Measurements from ENCODE around the gene ARHGEF16.

- no peak for TF ChIP-seq CTCF (conservative IDR thresholded peaks at IDR 0.05 in 1 of 2, IDR thresholded peaks at IDR 0.05 in 1 of 2; ENCODE audit: extremely low read depth in 1 of 2, insufficient read depth in 1 of 2, low read depth in 1 of 2, low read length in 2 of 2)
- no peak for TF ChIP-seq EZH2 (IDR thresholded peaks at IDR 0.05; ENCODE audit: borderline replicate concordance, low read length)
Observed at GRCh38 chr1:3468236-3469103, 14.0 kb downstream of the ARHGEF16 start.
